Coronary artery (tissue), 2 donors: ENCODE data around the gene KCNIP3.

Experiments
- DNase-seq: peaks from one replicate; pipeline ENCODE4 v3.0.0-alpha.2; 2017; ENCODE audit warnings: low spot score
- H3K27ac ChIP-seq, 2 donors: fragments of 200-600 bp; sonication (generic); one replicate each; pipeline ENCODE4 v1.5.1; 2016 to 2019
- H3K4me3 ChIP-seq: fragments of 200-600 bp; sonication (generic); 2 replicates; pipeline ENCODE4 v1.5.1; 2016; ENCODE audit warnings: mild to moderate bottlenecking, moderate library complexity
- CTCF ChIP-seq: fragments of 200-600 bp; sonication (generic); IDR thresholded peaks from one replicate; pipeline ENCODE4 v1.5.1; 2019; ENCODE audit warnings: antibody characterized with exemption

Gene KCNIP3

GRCh38 chr2:95317665-95318425 is 20.7 kb downstream of the KCNIP3 start:
- no peak for TF ChIP-seq CTCF
- H3K4me3 ChIP-seq = no peak overlapping the region
- no peak overlapping the region for H3K27ac ChIP-seq
- no peak for DNase-seq

- no peak for TF ChIP-seq CTCF
- no peak overlapping the region for H3K27ac ChIP-seq
- DNase-seq = no peak
- H3K4me3 ChIP-seq = no peak overlapping the region
Measured at GRCh38 chr2:95318431-95319220, 21.5 kb downstream of the KCNIP3 start.

GRCh38 chr2:95319481-95320343 is 22.6 kb downstream of the KCNIP3 start:
- no peak overlapping the region for H3K4me3 ChIP-seq
- DNase-seq = no peak
- no peak for TF ChIP-seq CTCF
- H3K27ac ChIP-seq = no peak overlapping the region

- TF ChIP-seq CTCF = no peak
- no peak overlapping the region for H3K27ac ChIP-seq
- no peak overlapping the region for H3K4me3 ChIP-seq
- DNase-seq = no peak
Measured at GRCh38 chr2:95320344-95320712, 23.2 kb downstream of the KCNIP3 start.

GRCh38 chr2:95320986-95321767 is 24.0 kb downstream of the KCNIP3 start:
- Histone ChIP-seq H3K4me3 (no peak overlapping the region), H3K27ac (no peak overlapping the region)
- TF ChIP-seq CTCF = no peak
- no peak for DNase-seq

- H3K4me3 ChIP-seq = no peak overlapping the region
- TF ChIP-seq CTCF = peak; percentile 13
- no peak overlapping the region for H3K27ac ChIP-seq
- DNase-seq = no peak
Measured at GRCh38 chr2:95323347-95324155, 26.4 kb downstream of the KCNIP3 start.
